ENCODE data around the gene PHYH.
A peak's percentile ranks its signal among the peaks of the same experiment; 100 is the strongest.
"Not testable (repeated sequence)": the region's sequence is repeated elsewhere in the genome, so short reads cannot be mapped to it uniquely, and the experiment has no call there.

PHYH gene

DNA sequence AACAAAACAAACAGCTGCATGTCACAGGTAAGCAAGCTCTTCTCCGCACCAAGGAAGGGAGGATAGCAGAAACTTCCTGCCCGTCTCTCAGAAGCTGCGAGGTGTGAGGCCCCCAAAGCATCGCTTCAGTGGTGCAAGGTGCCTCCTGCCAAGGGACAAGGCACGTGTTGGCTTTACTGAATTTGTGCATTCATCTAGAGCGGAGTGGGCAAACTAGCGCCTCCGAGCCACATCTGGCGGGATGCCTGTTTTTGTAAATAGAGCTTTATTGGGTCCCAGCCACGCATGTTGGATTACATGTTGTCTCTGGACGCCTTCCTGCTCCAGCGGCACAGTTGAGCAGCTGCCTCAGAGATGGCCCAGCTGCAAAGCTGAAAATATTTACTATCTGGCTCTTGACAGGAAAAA, 27.7 kb downstream of the PHYH start:
- no peak for DNase-seq (ENCODE audit: low read depth in 3 of 3, low spot score in 1 of 3)

DNA sequence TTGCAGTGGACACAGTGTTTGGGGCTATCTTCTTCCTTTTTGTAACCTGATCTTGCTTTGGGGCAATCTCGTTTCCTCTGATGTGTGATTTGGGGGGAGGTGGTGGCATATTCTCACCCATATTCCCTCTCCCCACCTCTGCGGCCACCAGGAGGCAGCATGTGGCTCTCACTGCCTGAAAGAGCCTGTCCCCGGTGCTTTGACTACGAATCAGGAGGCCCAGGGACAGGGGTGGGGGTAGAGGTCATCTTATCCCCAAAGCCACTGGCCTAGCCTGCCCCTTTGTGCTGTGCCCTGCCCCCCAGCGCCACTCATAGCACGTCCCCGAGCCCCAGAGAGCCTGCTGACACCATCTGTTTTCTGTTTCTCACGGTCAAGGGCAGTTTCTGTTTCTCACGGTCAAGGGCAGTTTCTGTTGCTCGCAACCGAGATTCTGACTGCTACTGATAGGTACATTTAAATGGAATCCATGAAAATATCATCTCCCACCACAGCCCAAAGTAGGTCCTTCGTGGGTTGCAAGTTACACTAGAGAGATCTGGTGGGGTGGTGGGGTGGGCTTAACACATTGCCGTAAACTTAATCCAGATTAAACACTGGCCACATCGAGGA, 28.2 kb downstream of the PHYH start:
- peak in 2 of 3 donors; percentile 11 to 22 for DNase-seq (ENCODE audit: low read depth in 3 of 3, low spot score in 1 of 3)

DNA sequence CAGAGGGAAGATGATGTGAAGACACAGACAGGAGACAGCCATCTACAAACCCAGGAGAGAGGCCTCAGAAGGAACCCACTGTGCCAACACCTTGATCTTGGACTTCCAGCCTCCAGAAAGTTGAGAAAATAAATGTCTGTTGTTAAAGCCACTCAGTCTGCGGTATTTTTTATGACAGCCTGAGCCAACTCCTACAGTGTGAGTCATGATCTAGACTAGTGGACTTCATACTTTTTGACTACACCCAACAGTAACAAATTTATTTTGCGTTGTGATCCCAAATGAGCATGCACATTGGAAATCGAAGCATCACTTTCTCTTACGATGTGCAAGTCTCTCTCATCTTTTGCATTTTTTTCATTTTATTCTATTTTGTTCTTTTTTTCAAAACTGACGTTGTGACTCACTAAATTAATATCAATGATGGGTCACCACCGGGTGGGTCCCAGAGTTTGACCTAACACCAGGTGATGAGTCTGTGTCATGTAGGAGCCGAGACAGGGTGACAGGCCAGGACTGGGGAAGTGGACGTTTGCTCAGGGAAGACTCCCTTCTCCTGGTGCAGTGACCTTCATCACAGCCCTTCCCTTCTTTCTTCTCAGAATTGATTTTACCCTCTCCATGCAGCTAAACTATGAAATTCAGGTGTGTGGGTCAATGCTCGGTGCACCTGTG, 28.9 kb downstream of the PHYH start:
- no peak for DNase-seq (ENCODE audit: low read depth in 3 of 3, low spot score in 1 of 3)

DNA sequence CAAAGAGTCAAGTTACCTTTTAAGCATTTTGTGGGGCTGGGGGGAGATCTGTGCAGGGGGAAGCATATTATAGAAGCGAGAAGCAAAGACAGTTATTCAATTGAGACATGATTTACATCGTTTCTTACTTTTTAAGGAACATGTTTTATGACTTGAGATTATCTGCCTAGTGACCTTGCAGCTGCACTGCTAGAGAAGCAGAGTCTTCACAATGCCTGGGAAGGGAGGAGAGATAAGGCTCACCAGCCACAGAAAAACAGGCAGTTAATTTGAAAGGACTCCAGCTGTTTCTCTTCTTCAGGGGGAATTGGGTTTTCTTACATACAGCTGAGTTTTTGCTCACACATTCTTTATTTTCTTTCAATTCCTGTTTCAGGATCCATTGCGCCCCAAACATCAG, 31.0 kb downstream of the PHYH start:
- DNase-seq (ENCODE audit: low read depth in 3 of 3, low spot score in 1 of 3) = no peak

DNA sequence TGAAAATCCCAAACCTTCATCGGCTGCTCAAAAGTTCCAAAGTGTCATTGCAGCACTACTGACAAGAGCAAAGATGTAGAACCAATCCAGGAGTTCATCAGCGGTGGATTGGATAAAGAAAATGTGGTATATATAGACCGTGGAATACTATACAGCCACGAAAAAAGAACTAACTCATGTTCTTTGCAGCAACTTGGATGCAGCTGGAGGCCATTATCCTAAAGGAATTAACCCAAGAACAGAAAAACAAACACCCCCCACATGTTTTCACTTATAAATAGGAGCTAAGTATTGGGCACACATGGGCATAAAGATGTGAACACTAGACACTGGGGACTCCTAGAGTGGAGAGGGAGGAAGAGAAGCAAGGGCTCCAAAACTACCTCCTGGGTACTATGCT, 31.6 kb downstream of the PHYH start:
- DNase-seq (ENCODE audit: low read depth in 3 of 3, low spot score in 1 of 3) = no peak

DNA sequence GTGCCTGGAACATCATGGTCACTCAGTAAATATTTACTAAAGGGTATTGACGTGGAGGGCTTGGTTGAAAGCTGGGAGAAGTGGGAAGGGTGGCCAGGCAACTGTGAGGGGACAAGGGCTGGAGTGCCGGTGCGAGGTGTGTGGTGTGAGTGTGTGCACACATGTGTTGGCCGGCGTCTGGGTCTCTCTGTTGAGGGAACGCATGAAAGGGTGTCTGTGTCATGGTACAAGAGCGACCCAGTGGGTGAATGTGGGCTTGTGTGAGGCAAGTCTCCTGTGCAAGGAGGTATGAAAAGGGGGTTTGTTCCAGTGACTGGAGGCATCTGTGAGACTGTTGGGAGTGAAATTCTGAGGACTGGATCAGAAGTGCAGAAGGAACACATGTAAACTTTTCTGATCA, 36.3 kb downstream of the PHYH start:
- no peak for DNase-seq (ENCODE audit: low read depth in 3 of 3, low spot score in 1 of 3)

DNA sequence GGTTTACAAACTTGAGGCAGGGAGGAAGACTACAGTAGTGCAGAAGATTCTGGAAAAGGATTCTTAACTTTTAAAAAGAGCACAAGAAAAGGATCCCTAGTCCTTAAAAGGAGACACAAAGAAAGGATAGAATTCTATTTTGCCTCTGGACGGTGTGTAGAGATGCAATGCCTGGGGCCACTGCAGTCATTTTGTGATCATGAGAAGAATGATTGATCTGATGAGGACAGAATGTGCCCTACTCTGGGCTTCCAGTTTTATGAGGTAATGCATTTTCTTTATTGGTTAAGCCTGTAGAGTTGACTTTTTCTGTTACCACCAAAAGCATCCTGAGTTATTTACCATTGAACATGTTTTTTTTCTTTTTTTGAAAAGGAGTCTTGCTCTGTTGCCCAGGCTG, 37.4 kb downstream of the PHYH start:
- DNase-seq (ENCODE audit: low read depth in 3 of 3, low spot score in 1 of 3) = no peak

DNA sequence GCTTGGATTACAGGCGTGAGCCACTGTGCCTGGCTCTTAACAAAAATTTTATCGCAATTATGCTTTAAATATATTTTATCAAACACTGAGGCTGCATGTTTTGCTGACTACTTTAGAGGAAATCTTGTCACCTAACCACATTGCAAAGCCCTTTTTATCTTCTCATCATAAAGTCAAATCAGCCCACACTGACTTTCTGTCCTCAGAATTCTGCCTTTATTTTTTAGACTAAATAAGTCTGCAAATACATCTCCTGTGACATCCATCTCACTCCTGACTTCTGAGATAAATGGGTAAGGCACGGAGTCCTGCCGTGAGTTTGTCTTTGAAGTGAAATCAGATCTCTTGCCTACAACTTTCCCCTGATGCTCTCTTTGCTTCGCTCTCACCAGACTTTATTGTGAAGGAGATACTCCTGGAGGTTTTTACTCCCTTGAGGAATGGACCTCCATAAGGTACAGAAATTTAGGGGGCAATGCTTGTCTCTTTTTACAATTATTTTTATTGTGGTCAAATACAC, 42.2 kb downstream of the PHYH start:
- no peak for DNase-seq (ENCODE audit: low read depth in 3 of 3, low spot score in 1 of 3)

DNA sequence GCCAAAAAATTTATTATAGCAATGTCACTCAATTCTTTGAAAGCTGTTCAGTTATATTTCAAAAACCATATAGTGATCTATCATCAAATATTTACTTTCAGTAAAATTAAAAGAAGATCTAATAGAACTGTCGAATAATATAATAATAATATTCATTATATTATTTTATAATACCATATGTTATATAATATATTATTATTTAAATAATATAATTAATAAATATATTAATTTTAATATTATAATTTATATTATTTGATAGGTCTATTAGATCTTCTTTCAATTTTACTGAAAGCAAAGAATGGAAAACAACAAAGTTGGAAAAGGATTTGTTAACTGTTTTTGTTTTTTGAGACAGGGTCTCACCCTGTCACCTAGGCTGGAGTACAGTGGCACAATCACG, 43.2 kb downstream of the PHYH start:
- DNase-seq (ENCODE audit: low read depth in 3 of 3, low spot score in 1 of 3) = no peak

DNA sequence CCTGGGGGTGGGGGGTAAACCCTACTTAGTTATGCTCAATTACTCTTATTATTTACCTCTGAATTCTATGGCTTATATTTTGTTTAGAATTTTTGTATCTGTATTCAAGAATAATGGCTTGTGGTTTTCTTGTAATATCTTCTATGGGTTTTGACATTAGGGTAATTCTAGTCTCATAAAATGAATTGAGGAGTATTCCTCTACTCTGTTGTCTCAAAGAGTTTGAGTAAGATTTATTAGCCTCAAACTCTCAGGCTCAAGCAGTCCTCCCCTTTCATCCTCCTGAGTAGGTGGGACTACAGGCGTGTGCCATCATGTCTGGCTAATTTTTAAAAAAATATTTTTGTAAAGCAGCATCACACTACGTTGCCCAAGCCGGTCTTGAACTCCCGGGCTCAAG, 46.1 kb downstream of the PHYH start:
- no peak for DNase-seq (ENCODE audit: low read depth in 3 of 3, low spot score in 1 of 3)

DNA sequence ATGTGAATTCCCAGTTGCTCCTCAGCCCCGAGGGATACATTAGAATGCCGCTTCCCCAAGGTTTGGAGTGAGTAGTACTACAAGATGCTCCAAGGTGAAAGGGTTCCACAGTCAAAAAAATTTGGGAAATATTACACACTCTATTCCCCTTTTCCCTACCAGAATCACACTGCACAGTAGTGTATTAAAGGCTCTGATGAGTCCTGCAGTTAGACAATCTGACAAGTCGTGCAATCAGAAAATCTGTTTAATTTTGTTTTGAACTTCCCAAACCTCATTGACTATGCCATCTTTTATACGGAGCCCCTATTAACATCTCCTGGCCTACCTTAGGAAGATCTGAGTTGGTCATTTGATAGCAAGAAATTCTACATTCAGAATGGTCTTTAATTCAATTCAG, 52.1 kb downstream of the PHYH start:
- DNase-seq (ENCODE audit: low read depth in 3 of 3, low spot score in 1 of 3) = no peak

DNA sequence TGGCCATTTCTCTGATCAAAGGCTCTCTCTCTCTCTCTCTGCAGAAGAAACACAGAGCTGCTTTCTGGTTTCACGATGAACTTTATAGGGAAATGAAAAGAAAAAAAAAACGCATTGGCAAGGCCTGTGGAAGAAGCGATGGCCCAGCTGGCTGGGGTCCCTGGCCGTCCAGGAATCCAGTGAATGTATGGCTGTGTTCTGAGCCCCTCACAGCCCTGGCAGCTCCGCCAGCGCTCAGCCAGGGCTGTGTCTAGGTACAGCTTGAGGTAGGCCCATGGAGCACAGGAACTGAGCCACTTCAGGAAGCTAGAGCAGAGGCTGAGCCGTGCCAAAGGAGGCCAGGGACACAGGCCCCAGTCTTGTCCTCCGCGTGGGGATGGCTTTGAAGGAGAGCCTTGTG, 52.6 kb downstream of the PHYH start:
- no peak for DNase-seq (ENCODE audit: low read depth in 3 of 3, low spot score in 1 of 3)

DNA sequence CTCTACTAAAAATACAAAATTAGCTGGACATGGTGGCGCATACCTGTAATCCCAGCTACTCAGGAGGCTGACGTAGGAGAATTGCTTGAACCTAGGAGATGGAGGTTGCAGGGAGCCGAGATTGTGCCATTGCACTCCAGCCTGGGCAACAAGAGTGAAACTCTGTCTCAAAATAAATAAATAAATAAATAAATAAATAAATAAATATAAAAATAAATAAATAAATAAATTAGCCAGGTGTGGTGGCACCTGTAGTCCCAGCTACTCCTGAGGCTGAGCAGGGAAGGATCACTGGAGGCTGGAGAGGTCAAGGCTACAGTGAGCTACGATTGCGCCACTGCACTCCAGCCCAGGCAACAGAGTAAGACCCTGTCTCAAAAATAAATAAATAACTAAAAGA, 57.6 kb downstream of the PHYH start:
- not testable (repeated sequence) for DNase-seq (ENCODE audit: low read depth in 3 of 3, low spot score in 1 of 3)

DNA sequence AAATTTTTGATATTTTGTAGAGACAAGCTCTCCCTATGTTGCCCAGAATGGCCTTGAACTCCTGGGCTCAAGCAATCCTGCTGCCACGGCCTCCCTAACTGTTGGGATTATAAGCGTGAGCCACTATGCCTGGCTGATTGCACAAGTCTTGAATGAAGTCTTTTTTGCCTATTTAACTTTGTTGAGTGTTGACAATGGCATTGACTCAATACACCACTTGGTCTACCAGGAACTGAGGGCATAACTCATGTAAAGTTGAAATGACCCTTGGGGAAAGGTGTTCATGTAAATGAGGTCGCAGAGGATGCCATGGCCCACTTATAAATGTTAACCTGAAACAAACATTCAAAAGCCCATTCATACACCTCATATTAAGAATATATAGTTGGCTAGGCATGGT, 58.3 kb downstream of the PHYH start:
- DNase-seq (ENCODE audit: low read depth in 3 of 3, low spot score in 1 of 3) = no peak

DNA sequence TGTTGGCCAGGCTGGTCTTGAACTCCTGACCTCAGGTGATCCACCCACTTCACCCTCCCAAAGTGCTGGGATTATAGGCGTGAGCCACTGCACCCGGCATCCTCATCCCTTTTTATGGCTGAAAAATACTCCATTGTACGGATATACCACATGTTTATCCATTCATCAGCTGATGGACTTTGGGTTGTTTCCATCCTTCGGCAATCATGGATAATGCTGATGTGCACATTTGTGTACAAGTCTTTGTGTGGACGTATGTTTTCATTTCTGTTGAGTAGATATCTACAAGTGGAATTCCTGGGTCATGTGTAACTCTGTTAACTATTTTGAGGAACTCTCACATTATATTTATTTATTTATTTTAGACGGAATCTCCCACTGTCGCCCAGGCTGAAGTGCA, 59.9 kb downstream of the PHYH start:
- no peak for DNase-seq (ENCODE audit: low read depth in 3 of 3, low spot score in 1 of 3)

DNA sequence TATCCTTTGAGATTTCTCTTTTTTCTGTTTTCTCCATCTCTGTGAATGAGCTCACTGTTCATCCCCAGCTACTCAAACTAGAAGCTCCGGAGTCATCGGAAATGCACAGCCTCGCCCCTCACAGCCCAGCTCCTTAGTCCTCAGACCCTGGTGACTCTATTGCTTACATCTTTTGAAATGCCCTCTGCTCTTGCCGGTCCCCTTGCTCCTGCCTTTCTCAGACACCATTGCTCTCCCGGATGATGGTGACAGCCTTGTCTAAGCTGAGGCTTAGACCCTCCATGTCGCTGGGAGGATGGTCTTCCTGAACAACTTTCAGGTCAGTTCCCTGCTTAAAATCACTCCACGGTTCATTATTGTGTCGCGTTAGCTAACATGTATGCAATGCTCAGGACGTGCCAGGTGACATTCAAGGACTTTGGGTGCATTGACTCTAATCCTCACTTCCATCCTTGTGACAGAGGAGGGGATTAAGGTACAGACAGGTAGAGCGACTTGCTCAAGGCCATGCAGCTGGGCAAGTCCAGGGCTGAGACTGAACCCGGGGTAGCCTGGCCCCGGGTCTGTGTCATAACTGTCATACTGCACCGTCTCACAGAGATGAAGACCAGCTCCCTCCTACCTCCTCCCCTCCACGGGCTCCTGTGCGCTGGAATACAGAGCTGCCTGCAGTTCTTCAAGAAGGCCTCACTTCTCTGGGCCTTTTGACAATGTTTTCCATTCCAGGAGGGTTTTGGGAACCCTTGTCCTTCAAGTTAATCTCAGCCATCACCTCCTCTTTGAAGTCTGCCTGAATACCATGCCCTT, 61.4 kb downstream of the PHYH start:
- no peak for DNase-seq (ENCODE audit: low read depth in 3 of 3, low spot score in 1 of 3)

DNA sequence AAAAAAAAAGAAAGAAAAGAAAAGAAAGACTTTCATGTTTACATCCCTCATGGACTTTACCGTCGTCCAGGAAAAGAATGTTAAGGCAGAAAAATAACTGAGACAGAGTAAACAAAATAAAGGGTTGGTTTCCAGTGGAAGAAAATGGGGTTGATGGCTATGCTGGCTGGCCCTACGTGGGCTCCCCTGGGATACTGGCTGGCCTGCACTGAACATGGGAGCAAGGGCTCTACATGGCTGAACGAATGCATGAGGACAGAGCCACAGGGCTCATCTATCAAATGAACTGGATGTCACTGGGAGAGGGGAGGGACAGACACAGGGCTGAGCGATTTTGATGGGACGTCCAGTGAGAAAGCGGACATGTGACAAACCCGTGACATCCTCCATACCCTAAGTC, 63.2 kb downstream of the PHYH start:
- DNase-seq (ENCODE audit: low read depth in 3 of 3, low spot score in 1 of 3) = no peak

DNA sequence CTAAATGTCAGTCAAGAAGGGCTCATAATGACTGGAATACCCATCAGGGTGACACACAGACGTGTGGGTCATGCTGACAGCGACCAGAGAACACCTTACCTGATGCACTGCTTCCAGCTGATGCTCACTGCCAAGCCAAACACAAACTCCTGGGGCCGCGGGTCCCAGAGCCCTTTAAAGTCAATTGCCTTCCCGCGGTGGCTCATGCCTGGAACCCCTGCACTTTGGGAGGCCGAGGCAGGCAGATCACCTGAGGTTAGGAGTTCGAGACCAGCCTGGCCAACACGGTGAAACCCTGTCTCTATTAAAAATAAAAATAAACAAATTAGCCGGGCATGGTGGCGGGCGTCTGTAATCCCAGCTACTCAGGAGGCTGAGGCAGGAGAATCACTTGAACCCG, 65.1 kb downstream of the PHYH start:
- DNase-seq (ENCODE audit: low read depth in 3 of 3, low spot score in 1 of 3) = not testable (repeated sequence)

DNA sequence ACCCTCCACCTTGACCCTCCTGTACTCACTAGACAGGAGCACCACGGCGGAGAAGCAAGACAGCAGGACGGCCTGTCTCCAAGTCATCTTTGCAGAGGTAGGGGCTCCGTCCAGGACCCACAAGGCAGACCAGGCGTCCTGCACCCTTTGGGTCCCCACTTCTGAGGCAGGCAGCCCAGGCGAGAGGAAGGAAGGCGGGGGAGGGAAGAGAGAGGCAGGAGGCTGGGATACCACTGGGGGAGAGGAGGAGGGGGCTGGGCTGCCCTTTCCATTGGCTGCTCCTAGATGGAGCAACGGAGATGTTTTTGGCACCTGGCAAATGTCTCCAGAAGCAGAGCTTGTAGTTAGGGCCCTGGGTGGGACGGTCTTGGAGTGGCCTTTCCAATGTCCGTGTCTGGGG, 65.7 kb downstream of the PHYH start, which contains the start of gene UCMA:
TSS of gene UCMA (minus strand) at position 203 of the 400 bp plus-strand sequence. CDS start at position 87, 116 bp downstream.
- DNase-seq (ENCODE audit: low read depth in 3 of 3, low spot score in 1 of 3) = no peak

DNA sequence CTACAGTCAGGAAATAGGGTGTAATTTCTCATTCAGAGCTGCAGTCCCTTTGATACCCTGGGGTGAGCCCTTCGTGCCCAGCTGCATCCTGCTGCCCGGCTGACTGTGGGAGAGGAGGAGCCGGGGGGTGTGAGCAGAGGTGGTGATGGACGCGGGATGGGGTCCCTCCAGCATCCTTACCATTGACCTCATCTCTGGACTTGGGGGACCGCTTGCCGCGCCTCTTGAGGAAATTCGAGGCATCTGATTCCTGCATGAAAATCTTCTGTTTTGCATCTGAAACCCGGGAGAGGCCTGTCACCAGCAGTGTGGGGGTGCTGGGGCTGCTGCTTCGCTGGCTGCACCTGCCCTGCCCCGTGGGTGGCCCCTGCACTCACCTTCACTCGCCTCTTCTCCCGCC, 66.5 kb downstream of the PHYH start:
- DNase-seq (ENCODE audit: low read depth in 3 of 3, low spot score in 1 of 3) = no peak

DNA sequence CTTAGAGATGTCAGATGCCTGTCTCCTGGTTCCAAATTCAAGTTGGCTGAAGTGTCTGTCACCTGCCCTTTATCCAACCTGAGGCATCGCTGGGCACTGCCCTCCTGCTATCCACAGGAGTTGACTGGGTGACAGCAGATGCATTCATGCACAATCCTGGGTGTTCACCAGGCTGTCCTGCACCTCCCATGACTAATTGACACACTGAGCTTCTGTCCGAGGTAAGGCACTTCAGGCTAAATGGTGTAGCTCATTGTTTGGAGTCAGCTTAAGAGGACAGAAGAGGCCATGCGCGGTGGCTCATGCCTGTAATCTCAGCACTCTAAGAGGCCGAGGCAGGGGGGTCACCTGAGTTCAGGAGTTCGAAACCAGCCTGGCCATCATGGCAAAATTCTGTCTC, 68.1 kb downstream of the PHYH start:
- no peak for DNase-seq (ENCODE audit: low read depth in 3 of 3, low spot score in 1 of 3)

DNA sequence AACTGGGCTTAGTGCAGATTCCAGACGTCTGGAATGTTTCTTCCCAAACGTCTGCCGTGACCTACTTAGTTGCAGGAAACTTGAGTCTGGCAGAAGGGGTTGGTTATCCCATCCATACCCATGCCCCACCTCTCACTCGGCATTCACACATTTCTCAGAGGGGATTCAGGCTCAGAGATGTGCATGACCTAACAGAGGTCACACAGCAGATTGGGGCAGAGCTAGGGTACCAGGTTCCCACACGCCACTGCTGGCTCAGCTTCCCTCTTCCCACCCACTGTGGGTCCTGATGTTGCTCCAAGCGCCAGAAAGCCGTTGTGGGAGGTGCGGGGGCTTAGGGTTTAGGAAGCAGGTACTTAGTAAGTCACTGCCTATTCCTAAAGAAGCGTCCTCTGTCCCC, 68.7 kb downstream of the PHYH start:
- no peak for DNase-seq (ENCODE audit: low read depth in 3 of 3, low spot score in 1 of 3)
